ENCODE results near the gene HOXC4.

HOXC4 gene

GRCh38 chr12:54015018-54015931 is 38.4 kb upstream of the HOXC4 start:
- in situ Hi-C loops (cut with HindIII; ENCODE audit: low sequenced_read_pairs): loop anchor here (5.0 kb wide), 1 partner anchor 172 kb away; the partner anchor contains the start of gene SMUG1

- in situ Hi-C loops (cut with HindIII; ENCODE audit: low sequenced_read_pairs): loop anchor here (5.0 kb wide), 1 partner anchor 171 kb away; the partner anchor contains the start of gene SMUG1
These were observed 37.6 kb upstream of the HOXC4 start for GRCh38 chr12:54016051-54016450.

GRCh38 chr12:54016478-54016964 is 37.1 kb upstream of the HOXC4 start:
- in situ Hi-C loops (cut with HindIII; ENCODE audit: low sequenced_read_pairs): loop anchor here (5.0 kb wide), 1 partner anchor 171 kb away; the partner anchor contains the start of gene SMUG1

GRCh38 chr12:54017027-54017788 is 36.4 kb upstream of the HOXC4 start:
- in situ Hi-C loops (cut with HindIII; ENCODE audit: low sequenced_read_pairs): loop anchor here (5.0 kb wide), 1 partner anchor 170 kb away; the partner anchor contains the start of gene SMUG1

GRCh38 chr12:54017878-54018467 is 35.7 kb upstream of the HOXC4 start:
- in situ Hi-C loops (cut with HindIII; ENCODE audit: low sequenced_read_pairs): loop anchor here (5.0 kb wide), 1 partner anchor 169 kb away; the partner anchor contains the start of gene SMUG1

GRCh38 chr12:54018468-54018984 is 35.1 kb upstream of the HOXC4 start:
- in situ Hi-C loops (cut with HindIII; ENCODE audit: low sequenced_read_pairs): loop anchor here (5.0 kb wide), 1 partner anchor 169 kb away; the partner anchor contains the start of gene SMUG1

GRCh38 chr12:54019091-54019811 is 34.4 kb upstream of the HOXC4 start:
- in situ Hi-C loops (cut with HindIII; ENCODE audit: low sequenced_read_pairs): loop anchor here (5.0 kb wide), 1 partner anchor 168 kb away; the partner anchor contains the start of gene SMUG1

GRCh38 chr12:54019924-54020590 is 33.6 kb upstream of the HOXC4 start:
- in situ Hi-C loops (cut with HindIII; ENCODE audit: low sequenced_read_pairs): loop anchor here (5.0 kb wide), 1 partner anchor 167 kb away; the partner anchor contains the start of gene SMUG1

- in situ Hi-C loops (cut with HindIII; ENCODE audit: low sequenced_read_pairs): no loop called here
These were observed 32.8 kb upstream of the HOXC4 start for GRCh38 chr12:54020591-54021405.

- in situ Hi-C loops (cut with HindIII; ENCODE audit: low sequenced_read_pairs): no loop called here
These were observed 32.1 kb upstream of the HOXC4 start for GRCh38 chr12:54021432-54022013.

- in situ Hi-C loops (cut with HindIII; ENCODE audit: low sequenced_read_pairs): no loop called here
These were observed 30.4 kb upstream of the HOXC4 start for GRCh38 chr12:54022960-54023884.

- in situ Hi-C loops (cut with HindIII; ENCODE audit: low sequenced_read_pairs): no loop called here
These were observed 29.5 kb upstream of the HOXC4 start for GRCh38 chr12:54024127-54024526.

GRCh38 chr12:54024581-54025305 is 28.9 kb upstream of the HOXC4 start:
- in situ Hi-C loops (cut with HindIII; ENCODE audit: low sequenced_read_pairs): no loop called here

GRCh38 chr12:54025499-54026405 is 27.9 kb upstream of the HOXC4 start:
- in situ Hi-C loops (cut with HindIII; ENCODE audit: low sequenced_read_pairs): no loop called here
